GM18517 (cell line): ENCODE data around the gene EHMT1.

Experiments used
- ATAC-seq: cut with Tn5 transposase; IDR thresholded peaks from one replicate; pipeline ENCODE4 v1.9.1; 2021; ENCODE audit warnings: mild to moderate bottlenecking, moderate library complexity; ENCODE audit not compliant: unreplicated experiment

The EHMT1 gene

DNA sequence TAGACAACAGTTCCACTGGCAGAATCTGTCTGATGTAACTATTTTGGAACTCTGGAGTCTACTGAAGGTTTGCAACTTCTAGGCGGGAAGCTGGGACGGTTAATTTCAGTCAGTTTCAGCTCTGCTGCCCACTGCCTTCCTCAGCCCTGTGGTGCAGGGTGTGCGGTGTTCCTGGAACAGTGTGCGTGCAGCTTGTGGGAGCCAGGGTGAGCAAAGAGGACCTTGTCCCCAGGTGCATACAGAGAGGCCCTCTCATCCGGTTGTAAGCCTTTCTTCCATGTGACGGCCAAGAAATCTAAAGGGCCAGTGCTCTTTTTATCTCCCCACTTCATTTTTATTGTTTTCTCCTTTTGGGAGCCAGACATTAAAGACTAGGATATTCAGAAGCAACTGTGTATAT is 114.6 kb downstream of the EHMT1 start:
- ATAC-seq: no peak

DNA sequence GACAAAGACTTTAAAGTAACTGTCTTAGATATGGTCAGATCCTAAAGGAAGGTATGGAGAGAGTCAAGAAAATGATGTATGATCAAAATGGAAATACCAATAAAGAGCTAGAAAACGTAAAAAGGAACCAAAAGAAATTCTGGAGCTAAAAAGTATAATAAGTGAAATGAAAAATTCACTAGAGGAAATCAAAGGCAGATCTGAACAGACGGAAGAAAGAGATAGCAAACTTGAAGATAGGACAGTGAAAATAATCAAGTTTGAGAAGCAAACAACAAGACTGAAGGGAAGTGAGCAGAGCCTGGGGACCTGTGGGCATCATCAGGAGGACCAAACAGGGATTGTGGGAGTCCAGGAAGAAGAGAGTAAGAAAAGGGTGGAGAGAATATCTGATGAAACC is 115.4 kb downstream of the EHMT1 start:
- ATAC-seq: no peak

DNA sequence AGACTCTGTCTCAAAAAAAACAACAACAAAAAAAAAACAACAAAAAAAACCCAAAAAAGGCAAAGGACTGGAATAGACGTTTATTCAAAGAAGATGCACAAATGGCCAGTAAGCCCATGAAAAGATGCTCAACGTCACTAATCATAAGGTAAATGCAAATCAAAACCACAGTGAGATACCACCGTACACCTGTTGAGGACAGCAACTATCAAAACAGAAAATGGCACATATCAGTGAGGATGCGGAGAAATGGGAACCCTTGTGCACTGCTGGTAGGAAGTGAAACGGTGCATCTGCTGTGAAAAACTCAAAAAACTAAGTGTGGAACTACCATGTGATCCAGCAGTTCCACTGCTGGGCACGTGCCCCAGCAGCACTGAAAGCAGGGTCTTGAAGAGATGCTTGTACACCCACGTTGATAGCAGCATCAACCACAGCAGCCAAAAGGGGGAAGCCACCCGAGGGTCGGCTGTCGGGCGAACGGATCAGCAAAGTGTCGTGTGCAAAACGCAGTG is 119.4 kb downstream of the EHMT1 start:
- ATAC-seq: peak; percentile 92

DNA sequence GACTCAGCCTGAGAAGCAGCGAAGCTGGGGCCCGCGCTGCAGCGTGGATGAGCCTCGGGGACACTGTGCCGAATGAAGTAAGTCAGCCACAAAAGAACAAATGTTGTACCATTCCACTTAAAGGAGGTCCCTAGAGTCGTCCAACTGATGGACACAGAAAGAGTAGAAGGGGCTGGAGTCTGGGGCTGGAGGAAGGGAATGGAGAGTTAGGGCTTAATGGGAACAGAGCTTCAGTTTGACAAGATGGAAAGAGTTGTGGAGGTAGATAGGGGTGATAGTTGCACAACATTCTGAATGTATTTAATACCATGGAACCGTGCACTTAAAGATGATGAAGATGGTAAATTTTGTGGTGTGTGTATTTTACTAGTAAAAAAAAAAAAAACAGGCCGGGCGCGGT is 119.9 kb downstream of the EHMT1 start:
- peak; percentile 4 for ATAC-seq

DNA sequence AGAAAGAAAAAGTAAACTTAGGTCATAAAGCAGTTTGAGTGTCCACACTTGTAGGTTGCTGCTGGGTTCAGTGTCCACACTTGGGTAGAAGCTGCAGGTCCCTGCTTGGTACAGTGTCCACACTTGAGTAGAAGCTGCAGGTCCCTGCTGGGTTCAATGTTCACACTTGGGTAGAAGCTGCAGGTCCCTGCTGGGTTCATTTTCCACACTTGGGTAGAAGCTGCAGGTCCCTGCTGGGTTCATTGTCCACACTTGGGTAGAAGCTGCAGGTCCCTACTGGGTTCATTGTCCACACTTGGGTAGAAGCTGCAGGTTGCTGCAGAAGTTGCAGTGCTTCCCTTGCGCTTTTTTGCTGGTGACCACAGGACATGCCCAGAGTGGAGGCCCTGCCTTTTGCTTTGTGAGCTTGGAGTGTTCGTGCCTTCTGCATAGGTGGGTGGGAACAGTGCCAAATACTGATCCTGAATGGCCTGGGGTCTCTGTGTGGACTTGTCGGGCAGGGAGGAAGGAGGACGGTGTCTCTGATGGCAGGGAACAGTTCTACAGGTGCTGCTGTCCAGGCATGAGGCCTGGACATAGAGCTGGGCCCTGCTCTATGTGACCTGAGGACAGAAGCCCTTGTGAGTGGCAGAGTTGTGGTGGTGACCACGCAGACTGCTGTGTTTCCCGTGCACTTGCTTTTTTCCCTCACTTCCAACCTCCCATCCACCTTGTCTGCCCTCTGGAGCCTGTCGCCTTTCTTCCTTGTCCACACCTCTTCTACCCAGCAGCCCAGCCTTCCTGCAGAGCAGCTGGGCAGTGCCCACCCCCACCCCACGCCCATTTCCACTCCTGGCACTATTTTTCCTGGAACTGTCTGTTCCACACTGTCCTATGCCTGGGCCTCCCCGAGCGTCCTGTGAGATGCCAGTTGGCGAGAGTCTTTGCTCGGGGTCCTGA is 120.8 kb downstream of the EHMT1 start:
- no peak for ATAC-seq

DNA sequence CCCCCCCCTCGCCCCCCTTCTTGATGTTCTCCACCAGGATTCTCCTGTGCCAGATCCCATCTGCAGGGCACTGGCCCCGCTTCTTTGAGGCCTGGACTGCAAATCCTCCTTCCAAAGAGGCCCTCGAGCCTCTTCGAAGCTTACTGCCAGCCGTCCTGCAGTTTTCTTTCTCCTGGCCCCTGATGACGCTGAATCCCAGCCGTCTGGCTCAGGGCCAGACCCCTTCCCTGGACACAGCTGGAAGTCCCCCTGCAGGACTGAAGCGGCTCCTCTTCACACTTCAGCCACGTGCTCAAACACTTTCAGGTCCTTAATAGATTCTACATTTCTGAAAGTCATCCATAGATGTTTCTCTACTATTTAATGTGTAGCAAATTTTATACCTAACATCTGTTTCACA is 121.5 kb downstream of the EHMT1 start:
- no peak for ATAC-seq

DNA sequence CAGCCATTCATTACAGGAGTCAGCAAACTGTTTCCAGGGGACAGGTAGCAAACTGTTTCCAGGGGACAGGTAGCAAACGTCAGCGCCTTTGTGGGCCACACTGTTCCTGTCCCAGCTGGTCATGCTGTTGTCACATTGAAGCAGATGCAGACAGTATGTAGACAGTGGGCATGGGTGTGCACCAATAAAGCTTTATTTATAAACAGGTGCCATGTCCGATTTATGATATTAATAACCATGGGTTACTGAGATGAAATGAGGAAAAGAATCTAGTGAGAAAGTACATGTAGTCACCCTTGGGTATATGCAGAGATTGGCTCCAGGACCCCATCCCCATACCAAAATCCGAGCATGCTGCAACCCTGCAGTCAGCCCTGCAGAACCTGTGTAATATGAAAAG is 122.5 kb downstream of the EHMT1 start:
- ATAC-seq: no peak

DNA sequence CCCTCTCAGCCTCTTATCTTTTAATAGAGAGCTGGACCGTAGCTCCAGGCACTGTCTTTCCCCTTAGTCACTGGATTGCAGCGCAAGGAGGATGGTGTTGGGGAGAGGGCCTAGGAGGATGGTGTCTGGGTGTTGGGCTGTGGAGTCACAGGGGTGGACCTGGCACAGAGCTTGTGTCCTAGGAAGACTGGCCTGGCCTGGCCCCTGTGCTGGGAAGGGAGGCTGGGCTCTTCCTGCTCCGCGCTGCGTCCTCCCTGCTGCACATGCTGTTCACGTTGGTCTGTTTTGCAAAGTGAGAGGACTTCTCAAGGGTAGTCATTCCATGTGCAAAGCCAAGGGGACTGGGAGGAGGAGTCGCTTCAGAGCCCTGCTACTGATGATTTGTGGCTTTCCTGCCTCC is 123.9 kb downstream of the EHMT1 start:
- ATAC-seq: no peak

DNA sequence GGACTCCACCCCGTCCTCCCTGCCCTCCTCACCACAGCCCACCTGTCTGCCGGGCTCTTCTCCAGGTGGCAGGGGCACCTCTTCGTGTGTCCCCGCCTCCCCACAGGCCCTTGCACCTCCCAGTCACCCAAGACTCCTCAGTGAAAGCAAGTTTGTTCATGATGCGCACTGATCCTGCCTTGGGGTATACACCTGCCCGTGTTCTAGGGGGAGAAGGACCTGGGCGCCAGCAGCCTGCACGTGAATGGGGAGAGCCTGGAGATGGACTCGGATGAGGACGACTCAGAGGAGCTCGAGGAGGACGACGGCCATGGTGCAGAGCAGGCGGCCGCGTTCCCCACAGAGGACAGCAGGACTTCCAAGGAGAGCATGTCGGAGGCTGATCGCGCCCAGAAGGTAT is 124.9 kb downstream of the EHMT1 start:
- no peak for ATAC-seq

DNA sequence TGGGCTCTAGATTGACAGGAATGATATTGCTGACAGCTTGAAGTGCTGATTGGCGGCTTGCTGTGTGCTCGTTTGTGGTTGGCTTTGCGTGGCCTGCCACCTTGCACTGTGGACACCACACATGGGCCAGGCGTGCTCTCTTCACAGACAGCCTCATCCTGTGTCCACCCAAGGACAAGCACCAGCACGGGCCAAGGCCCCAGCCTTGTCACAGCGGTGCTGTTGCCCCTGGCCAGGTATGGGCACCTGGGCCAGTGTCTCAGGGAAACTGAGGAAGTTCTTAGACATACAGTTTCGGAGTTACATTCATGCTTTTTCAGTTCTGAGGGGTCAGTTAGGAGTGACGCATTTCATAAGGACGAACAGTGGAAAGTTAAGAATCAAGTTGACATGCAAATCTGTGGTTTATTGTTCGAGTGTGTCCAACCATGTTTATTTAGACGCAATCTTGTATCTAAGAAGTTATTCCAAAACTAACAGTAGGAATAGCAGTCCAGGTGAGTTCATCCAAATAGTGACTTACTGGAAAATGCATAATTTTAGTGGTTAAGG is 125.9 kb downstream of the EHMT1 start:
- no peak for ATAC-seq

DNA sequence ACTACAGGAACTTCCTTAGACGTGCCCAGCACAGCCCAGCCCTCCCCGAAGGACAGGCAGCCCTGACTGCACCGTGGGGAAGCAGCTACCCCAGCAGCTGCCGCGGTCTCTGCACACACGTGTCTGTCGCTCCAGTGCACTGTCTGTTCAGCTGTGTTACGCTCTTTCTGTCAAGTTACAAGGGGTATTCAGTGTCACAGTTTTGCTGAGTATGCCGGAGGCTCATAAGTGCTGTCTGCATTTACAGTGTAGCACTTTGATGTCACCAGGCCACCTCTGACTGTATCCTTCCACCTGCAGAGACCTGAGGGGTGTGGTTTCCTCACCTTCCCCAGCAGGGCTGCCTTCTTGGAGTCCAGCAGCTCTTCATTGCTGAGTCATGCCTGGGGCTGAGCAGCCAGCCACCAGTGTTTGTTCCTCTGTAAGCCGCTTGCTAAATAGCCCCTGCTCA is 126.8 kb downstream of the EHMT1 start:
- peak; percentile 61 for ATAC-seq

DNA sequence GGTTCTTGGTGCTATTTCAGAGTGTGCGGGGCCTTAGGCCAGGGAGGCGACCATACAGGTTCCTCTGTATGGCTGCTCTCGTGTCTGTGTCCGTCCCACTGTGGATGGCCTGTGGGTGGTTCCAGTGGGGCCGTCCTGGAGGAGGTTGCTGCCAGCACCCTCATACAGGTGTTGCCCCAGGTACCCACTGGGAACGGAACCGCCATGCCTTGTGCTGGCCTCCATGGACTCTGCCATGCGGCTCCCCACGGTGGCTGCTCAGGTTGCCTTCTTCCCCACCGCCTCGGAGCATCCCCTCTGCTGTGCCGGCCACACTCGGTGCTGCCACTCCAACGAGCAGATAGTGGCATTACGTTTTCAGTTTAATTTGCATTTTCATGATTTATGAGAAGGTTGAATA is 129.5 kb downstream of the EHMT1 start:
- ATAC-seq: no peak

DNA sequence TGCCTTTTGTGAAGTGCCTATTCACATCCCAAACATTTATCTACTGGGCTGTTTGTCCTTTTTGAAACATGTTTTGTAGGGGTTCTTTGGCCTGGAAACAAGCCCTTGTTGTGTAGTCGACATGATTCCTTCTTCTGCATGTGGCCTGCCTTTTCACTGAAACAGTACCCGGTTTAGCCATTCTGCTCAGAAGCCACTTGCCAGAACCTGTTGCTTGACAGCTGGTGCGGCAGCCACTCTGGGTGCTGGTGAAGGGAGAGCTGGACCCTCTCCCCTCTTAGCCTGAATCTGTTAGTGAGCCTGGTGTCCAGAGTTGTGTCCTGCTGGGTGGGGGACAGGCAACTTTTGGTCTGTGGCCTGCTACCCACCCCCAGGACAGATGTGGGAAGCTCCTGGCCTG is 129.9 kb downstream of the EHMT1 start:
- ATAC-seq: no peak

DNA sequence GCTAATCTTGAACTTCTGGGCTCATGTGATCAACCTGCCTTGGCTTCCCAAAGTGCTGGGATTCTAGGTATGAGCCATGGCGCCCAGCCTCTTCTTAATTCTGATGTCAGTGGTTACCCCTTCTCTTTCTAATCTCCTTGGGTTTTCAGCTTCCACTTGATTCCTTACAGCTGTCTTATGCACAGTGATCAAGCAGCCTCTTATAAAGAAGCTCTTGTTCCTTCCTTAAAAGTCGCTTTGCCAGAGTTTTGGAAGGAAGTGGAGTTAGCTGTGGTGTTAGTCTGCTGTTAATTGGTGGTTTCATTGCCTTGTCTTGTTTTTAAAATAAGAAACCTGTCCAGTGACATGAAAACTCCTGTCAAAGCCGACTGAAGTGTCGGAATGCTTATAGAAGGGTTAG is 130.7 kb downstream of the EHMT1 start:
- ATAC-seq: no peak

DNA sequence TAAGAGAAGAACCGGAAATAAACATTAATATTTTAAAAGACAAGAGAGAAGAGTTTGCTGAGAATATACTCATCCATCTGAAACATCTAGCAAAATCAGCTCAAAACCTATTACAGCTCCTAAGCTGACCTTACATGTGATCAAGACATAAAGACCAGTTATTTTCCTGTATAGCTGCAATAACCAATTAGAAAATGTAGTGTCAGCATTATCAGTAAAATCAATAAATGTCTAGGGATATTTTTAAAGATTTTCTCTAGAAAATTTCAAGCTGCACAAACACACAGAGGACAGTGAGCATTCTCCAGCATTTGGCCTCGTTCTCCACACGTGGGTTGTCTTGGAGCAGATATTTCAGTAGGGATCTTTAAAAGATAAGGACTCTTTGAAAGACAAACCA is 131.2 kb downstream of the EHMT1 start:
- ATAC-seq: no peak

DNA sequence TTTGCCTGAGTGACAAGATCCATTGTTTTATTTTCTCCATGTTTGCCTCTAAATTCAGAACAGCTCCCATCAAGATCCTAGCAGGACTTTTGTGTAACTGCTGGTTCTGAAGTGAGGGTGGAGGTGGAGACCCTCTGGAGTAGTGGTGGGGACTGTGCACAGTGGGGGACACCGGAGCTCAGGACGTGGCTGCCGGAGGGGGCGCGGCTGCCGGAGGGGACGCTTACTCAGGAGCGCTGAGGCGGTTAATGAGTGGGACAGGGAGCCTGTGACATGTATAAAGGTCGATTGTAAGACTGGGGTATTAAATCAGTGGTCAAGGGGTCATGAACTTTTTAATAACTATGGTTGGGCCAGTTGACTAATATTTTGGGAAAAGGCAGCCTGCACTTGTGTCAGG is 131.8 kb downstream of the EHMT1 start:
- ATAC-seq: no peak

DNA sequence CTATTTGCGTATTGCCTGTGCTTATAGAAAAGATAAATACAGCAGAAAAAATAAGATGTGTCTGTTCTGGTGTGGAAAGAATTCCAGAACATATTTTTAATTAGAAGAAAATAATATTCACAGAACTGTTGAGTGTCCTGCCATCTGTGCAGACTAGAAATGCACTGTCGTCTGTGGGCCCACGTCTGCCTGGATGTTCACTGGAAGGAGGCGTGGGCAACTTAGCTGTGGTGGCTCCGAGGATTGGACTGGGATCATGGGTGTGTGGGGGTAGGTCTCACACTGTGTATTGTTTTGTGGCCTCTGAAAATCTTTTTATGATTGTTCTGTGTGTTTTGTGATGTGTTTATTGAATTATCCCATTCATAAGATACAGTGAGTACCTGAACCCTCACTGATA is 132.8 kb downstream of the EHMT1 start:
- ATAC-seq: no peak

DNA sequence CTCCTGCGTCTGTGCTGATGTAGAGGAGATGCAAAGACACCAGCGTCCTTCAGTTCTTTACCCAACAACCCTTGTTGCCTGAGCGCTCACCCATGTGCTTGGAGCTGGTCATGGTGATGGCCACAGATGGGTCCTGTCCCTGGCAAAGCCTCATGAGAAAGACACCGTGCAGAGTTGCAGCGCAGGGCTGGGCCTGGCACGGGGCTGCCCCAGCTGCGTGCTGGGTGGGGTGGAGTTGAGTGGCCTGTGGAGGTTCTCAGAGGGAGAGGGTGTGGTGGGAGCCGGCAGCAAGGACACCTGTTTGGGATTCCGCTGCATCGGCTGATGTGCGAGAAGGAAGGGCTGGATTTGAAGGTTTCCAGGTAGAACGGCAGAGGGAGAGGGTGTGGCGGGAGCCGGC is 133.6 kb downstream of the EHMT1 start:
- no peak for ATAC-seq

DNA sequence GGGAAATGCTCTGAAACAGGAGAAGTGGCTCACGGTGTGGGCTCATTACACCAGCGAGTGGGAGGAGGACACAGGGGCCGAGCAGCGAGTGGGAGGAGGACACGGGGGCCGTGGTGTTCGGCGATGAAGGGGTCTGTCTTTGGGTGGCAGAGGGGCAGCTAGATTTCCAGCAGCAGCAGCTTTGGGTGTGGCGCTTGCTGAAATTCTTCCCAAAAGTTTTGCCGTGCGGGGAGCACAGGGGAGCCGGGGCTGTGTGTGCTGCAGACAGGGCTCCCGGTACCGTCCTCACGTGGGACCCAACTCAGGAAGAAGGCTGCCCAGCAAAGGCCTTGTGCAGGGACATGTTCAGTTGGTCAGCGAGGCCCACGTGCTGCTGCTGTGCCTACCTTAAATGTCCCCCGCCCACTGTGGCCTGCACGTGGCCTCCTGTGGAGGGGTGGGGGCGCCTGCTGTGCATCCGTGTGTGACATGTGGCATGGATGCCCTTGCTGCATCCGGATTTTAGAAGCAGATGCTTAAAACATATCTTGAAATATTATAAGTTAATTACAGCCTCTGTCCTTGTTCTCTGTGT is 134.5 kb downstream of the EHMT1 start:
- ATAC-seq: no peak

DNA sequence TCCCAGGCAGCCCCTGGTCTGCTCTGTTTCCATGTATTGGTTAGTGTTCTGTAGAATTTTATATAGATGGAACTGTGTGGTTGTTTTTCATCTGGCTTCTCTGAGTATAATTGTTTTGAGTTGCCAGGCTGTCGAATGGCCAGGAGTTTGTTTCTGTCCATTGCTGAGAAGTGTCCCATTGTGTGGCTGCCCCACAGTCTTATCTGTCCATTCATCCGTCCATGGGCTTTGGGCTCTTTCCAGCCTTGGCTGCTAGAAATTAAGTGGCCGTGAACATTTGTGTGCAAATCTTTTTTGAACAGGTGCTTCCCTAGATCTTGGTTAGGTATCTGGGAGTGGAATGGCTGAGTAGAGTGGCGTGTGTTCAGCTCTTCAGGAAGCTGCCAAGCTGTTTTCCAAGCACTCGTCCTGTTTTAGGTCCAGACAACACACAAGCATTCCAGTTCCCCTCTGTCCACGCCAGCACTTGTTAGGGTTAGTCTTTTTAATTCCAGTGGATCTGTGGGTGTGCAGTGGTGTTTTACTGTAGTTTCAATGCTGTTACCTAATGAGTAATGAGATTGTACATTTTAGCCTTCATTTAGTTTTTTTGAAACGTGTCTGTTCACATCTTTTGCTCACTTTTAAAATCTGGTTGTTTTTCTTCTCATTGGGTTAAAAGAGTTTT is 136.6 kb downstream of the EHMT1 start:
- ATAC-seq: no peak

DNA sequence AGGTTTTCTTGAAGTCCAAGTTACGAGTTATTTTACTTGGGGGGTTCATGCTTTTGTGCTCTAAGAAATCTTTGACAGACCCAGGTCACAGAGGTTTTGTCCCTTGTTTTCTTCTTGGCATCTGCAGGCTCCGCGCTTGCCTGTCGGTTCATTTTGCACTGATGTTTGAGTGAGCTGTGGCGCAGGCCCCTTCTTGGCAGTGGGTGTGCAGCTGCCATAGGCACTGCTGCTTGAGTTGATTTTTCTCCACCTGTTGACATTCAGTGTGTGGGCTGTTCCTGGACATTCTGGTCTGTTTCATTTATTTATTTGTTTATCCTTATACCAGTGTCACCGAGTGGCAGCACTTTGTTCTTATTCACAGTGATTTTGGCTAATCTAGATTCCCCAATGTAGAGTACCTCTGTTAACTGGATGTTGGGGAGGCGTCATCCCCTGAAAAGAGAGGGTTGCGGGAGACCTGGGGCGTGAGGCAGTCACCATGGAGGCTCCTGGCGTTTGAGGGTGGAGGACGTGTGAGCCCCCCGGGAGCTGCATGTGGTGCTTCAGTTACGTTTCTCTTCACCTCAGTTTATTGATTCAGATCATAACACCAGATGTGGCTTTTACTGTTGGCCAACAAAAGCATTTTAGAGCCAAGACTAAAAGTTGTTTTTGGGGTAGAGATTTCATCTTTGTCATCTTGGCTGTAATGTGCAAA is 137.4 kb downstream of the EHMT1 start:
- no peak for ATAC-seq
